HPDE6-E6E7 (cell line): ENCODE measurements around the gene CRACR2B.

Experiments used
- DNase-seq: peaks from one replicate; pipeline ENCODE4 v3.0.0; 2011; ENCODE audit warnings: missing footprints; ENCODE audit errors: extremely low spot score

Gene CRACR2B

GRCh38 chr11:794766-795633, 32.7 kb upstream of the CRACR2B start:
- no peak for DNase-seq

GRCh38 chr11:795634-796564, 31.8 kb upstream of the CRACR2B start:
- DNase-seq = peak; percentile 79

GRCh38 chr11:796565-797295, 31.0 kb upstream of the CRACR2B start:
- no peak for DNase-seq

- no peak for DNase-seq
Measured at GRCh38 chr11:797296-798092, 30.2 kb upstream of the CRACR2B start.

- peak; percentile 74 for DNase-seq
Measured at GRCh38 chr11:798093-798713, 29.5 kb upstream of the CRACR2B start, which contains the start of gene SLC25A22. SLC25A22 (minus strand) TSS chr11:798281; CDS start chr11:795006, 3,275 bp downstream.

- no peak for DNase-seq
Measured at GRCh38 chr11:799641-800316, 27.9 kb upstream of the CRACR2B start.

- DNase-seq = no peak
Measured at GRCh38 chr11:800473-800872, 27.2 kb upstream of the CRACR2B start.

GRCh38 chr11:801097-801780, 26.5 kb upstream of the CRACR2B start:
- no peak for DNase-seq

- DNase-seq = no peak
Measured at GRCh38 chr11:802018-802617, 25.6 kb upstream of the CRACR2B start.

- DNase-seq = no peak
Measured at GRCh38 chr11:802693-803466, 24.8 kb upstream of the CRACR2B start.

- DNase-seq = no peak
Measured at GRCh38 chr11:803467-803742, 24.3 kb upstream of the CRACR2B start.

- DNase-seq = no peak
Measured at GRCh38 chr11:803770-804598, 23.7 kb upstream of the CRACR2B start.

- DNase-seq = no peak
Measured at GRCh38 chr11:804599-804964, 23.1 kb upstream of the CRACR2B start.

- DNase-seq = no peak
Measured at GRCh38 chr11:808427-809286, 19.1 kb upstream of the CRACR2B start.

- peak; percentile 87 for DNase-seq
Measured at GRCh38 chr11:809287-810039, 18.3 kb upstream of the CRACR2B start, which contains the start of gene RPLP2. RPLP2 (plus strand) TSS chr11:809967; CDS start chr11:810235, 268 bp downstream.
